Naive B cell (primary cell): ENCODE data around the gene HLA-F. TPM values are rescaled to one million over a fixed set of nuclear protein-coding genes. Genes with fewer than 3 reads are reported as not detected.

Experiments used
- ATAC-seq, 2 donors: fragments of 150-1000 bp; cut with Tn5 transposase; 2 replicates each; pipeline ENCODE4 v1.10.0; 2021; ENCODE audit warnings: low read depth in 2 of 2, mild to moderate bottlenecking in 2 of 2, moderate library complexity in 2 of 2
- DNase-seq: peaks from one replicate; pipeline ENCODE4 v3.0.0; 2022
- H3K27ac Mint-ChIP-seq, 6 donors: one replicate each; pipeline ENCODE4 v1.8.0; 2020 to 2022; ENCODE audit warnings: mild to moderate bottlenecking in 6 of 6, mixed read lengths in 6 of 6, moderate library complexity in 5 of 6, inconsistent platforms in 2 of 6
- H3K27me3 Mint-ChIP-seq, 3 donors: one replicate each; pipeline ENCODE4 v1.8.0; 2021 to 2022; ENCODE audit warnings: mixed read lengths in 3 of 3, mild to moderate bottlenecking in 1 of 3
- H3K36me3 Mint-ChIP-seq, 2 donors: one replicate each; pipeline ENCODE4 v1.8.0; 2020 to 2022; ENCODE audit warnings: mixed read lengths in 2 of 2, inconsistent platforms in 1 of 2, mild to moderate bottlenecking in 1 of 2
- H3K4me1 Mint-ChIP-seq, 3 donors: one replicate each; pipeline ENCODE4 v1.8.0; 2020 to 2022; ENCODE audit warnings: mixed read lengths in 3 of 3, inconsistent platforms in 1 of 3, mild to moderate bottlenecking in 1 of 3, moderate library complexity in 1 of 3
- H3K4me3 Mint-ChIP-seq, 8 donors: one replicate each; pipeline ENCODE4 v1.8.0; 2020 to 2022; ENCODE audit warnings: mild to moderate bottlenecking in 8 of 8, mixed read lengths in 8 of 8, moderate library complexity in 8 of 8, inconsistent platforms in 2 of 8
- H3K9me3 Mint-ChIP-seq, 7 donors: one replicate each; pipeline ENCODE4 v1.8.0; 2020 to 2022; ENCODE audit warnings: mixed read lengths in 7 of 7, mild to moderate bottlenecking in 5 of 7, inconsistent platforms in 2 of 7, moderate library complexity in 1 of 7
- polyA plus RNA-seq, 6 donors: library from polyadenylated mRNA; unstranded; fragments of 300-500 nt; fragmentation: Illumina TruSeq; gene quantifications; one replicate each; pipeline ENCODE4 v1.2.3, GENCODE V29; 2021; ENCODE audit warnings: low read depth in 6 of 6

HLA-F gene
- polyA plus RNA-seq, 6 donors from 2014 or later = 212 to 354 (median 251) TPM

DNA sequence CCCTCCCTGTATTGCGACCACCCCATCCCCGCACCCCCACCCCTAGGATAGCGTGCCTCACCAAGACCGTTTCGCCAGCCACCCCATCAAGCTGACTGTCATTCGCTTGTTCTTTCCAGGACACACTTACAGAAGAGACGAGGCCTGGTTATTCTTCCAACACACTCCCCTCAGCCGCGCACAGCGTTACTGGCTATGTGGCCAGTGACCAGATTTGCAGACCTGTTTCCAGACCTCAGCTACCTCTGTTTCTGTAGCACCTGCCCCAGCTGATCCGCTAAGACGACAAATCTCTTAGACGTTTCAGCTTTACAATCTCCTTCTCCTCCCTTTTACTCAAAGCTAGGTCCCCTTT, 26.1 kb downstream of the HLA-F start:
- Mint-ChIP-seq H3K4me3 (peak overlapping the region; percentile 89 to 99 (median 96)), H3K27ac (peak overlapping the region in 4 of 6 donors; percentile 70 to 93 (median 80)), H3K27me3 (peaks cover 0 to 23% (median 0%) of the 10 kb centered on the region in 3 donors), H3K4me1 (peaks cover 42 to 60% (median 44%) of the 10 kb centered on the region in 3 donors), H3K36me3 (peaks cover 0 to 3% of the 10 kb centered on the region in 2 donors), H3K9me3 (no peaks in the 10 kb centered on the region)
- ATAC-seq (peak; percentile 0 to 3), DNase-seq (no peak)

DNA sequence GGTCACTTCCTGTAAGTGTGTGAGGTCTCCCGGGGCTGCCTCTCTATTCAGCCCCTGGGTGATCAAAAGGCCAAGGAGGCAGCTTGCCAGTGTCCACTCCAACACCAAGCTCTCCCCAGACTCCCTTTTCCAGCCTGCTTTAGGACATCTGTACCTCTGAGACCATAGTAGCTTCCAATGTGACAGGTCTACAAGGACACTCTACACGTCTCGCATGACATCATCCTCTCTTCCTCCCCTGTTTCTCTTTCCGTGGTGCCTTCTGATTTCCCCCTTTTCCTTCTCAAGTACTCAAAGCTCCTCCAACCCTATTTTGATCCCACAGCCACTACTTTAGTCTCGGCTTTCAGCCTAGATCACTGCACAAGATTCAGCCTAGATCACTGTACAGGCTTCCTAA, 26.4 kb downstream of the HLA-F start:
- peaks cover 0 to 23% (median 0%) of the 10 kb centered on the region in 3 donors for H3K27me3 Mint-ChIP-seq
- peaks cover 0 to 3% of the 10 kb centered on the region in 2 donors for H3K36me3 Mint-ChIP-seq
- H3K4me1 Mint-ChIP-seq = peaks cover 42 to 60% (median 44%) of the 10 kb centered on the region in 3 donors
- DNase-seq (no peak), ATAC-seq (no peak)
- H3K4me3 Mint-ChIP-seq = peak overlapping the region; percentile 89 to 99 (median 96)
- no peaks in the 10 kb centered on the region for H3K9me3 Mint-ChIP-seq
- peak overlapping the region in 4 of 6 donors; percentile 70 to 93 (median 80) for H3K27ac Mint-ChIP-seq

DNA sequence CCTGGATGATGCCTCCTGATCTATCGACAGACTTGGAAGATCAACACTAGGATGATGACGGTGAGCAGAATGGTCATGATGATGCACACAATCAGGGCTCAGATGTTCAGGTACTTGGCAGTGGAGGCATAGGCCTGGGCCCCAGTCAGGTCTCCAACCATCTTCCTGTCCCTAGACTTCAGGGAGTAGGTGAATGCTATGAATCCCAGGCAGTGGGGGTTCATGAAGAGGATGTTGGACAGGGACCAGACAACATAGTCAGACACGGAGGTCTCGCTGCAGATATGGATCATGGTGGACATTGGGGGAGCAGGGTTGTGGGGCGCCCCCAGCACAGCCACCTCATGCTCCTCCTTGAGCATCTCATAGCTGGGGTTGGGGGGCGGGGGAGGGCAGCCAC, 27.5 kb downstream of the HLA-F start:
- peak overlapping the region in 2 of 6 donors; percentile 38 to 67 for H3K27ac Mint-ChIP-seq
- peak overlapping the region in 5 of 8 donors; percentile 20 to 99 (median 48) for H3K4me3 Mint-ChIP-seq

DNA sequence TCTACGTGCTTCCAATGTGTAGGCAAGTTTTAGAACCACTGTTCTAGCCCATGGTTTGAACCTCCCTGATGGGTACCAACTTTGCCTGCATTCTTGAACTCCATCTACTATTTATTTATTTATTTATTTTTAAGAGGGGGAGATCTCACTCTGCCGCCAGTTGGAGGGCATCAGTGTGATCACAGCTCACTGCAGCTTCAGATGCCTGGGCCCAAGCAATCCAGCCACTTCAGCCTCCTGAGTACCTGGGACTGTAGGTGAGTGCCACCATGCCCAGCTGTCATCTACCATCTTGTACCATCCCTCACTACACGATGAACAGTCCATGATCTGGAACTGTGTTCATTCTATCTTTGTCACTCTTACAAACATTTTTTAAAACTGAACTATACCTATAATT, 28.2 kb downstream of the HLA-F start:
- DNase-seq (no peak), ATAC-seq (no peak)
- H3K4me1 Mint-ChIP-seq = peaks cover 38 to 54% (median 44%) of the 10 kb centered on the region in 3 donors
- H3K36me3 Mint-ChIP-seq = peaks cover 0 to 7% of the 10 kb centered on the region in 2 donors
- H3K27me3 Mint-ChIP-seq = peaks cover 0 to 24% (median 0%) of the 10 kb centered on the region in 3 donors
- H3K9me3 Mint-ChIP-seq = no peaks in the 10 kb centered on the region
- peak overlapping the region in 7 of 8 donors; percentile 87 to 99 (median 97) for H3K4me3 Mint-ChIP-seq
- peak overlapping the region in 3 of 6 donors; percentile 89 to 97 (median 97) for H3K27ac Mint-ChIP-seq

More for the DNA sequence above, 27.5 kb downstream of the HLA-F start:
- H3K4me1 Mint-ChIP-seq = peaks cover 38 to 61% (median 44%) of the 10 kb centered on the region in 3 donors
- H3K27me3 Mint-ChIP-seq = peaks cover 0 to 24% (median 0%) of the 10 kb centered on the region in 3 donors
- ATAC-seq = no peak
- DNase-seq = no peak
- H3K9me3 Mint-ChIP-seq = no peaks in the 10 kb centered on the region
- H3K36me3 Mint-ChIP-seq = peaks cover 3 to 7% of the 10 kb centered on the region in 2 donors

DNA sequence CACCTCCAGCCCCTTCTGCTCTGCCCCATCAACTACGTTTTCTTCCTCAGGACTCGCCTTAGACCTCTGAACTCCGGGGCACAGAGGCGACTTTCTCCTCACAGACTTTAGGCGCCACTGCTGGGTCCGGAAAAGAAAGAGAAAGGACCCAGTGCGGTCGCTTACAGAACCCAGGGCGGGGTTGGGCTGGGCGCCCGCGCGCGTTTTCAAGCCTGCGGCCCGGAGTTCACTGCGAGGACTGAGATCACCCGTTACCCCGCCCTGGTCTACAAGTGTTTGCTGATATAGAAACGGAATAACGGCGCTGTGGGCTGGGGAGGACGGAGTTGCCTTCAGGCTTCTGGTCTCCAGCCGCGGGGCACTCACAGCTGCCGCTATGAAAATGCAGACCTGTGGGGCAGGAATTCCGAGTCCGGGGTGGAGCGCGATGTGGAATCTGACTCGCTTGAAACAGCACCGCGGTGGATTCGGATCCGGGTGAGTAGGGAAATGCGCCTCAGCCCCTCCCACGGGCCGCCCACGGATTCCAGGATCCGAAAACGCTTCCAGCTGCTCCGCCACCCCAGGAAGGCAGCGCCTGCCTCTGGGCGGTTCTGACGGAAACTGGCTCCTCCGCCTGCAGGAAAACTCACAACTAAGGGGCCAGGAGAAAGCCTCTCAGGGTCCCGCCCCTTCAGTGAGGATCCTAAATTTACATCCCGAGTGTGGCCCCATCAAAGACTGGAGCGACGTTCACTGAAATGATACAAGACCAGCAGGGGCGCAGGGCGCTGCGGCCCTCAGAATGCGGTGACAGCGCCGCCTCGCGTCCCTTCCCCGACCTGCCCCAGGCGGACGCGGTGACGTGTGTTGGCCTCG, 29.4 kb downstream of the HLA-F start:
- H3K4me3 Mint-ChIP-seq = peak overlapping the region; percentile 87 to 99 (median 96)
- H3K9me3 Mint-ChIP-seq = no peaks in the 10 kb centered on the region
- H3K36me3 Mint-ChIP-seq = peaks cover 0 to 7% of the 10 kb centered on the region in 2 donors
- H3K27me3 Mint-ChIP-seq = peaks cover 0 to 27% (median 0%) of the 10 kb centered on the region in 3 donors
- ATAC-seq (peak; percentile 76 to 77), DNase-seq (peak; percentile 81)
- H3K4me1 Mint-ChIP-seq = peaks cover 29 to 45% (median 43%) of the 10 kb centered on the region in 3 donors
- peak overlapping the region in 5 of 6 donors; percentile 89 to 97 (median 93) for H3K27ac Mint-ChIP-seq

DNA sequence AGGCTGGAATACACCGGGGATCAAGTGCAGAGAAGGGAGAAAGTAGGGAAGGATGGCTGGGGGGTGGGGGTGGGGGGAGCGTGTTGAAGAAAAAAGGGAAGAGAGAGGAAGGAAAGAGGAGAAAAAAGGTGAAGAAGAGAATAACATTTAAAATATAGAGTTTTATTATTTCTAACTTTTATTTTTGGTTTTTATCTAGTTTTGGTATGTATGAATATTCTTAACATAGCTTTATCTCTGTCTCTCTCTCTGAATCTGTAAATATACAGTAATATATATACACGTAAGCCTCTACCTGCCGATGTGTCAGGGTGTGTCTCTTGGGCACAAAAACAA, 30.0 kb downstream of the HLA-F start:
- DNase-seq (no peak), ATAC-seq (no peak)
- Mint-ChIP-seq H3K36me3 (peaks cover 0 to 7% of the 10 kb centered on the region in 2 donors), H3K4me1 (peaks cover 23 to 39% (median 37%) of the 10 kb centered on the region in 3 donors), H3K27me3 (peaks cover 0 to 26% (median 0%) of the 10 kb centered on the region in 3 donors), H3K4me3 (peak overlapping the region; percentile 87 to 99 (median 96)), H3K27ac (peak overlapping the region in 5 of 6 donors; percentile 20 to 97 (median 93)), H3K9me3 (no peaks in the 10 kb centered on the region)

DNA sequence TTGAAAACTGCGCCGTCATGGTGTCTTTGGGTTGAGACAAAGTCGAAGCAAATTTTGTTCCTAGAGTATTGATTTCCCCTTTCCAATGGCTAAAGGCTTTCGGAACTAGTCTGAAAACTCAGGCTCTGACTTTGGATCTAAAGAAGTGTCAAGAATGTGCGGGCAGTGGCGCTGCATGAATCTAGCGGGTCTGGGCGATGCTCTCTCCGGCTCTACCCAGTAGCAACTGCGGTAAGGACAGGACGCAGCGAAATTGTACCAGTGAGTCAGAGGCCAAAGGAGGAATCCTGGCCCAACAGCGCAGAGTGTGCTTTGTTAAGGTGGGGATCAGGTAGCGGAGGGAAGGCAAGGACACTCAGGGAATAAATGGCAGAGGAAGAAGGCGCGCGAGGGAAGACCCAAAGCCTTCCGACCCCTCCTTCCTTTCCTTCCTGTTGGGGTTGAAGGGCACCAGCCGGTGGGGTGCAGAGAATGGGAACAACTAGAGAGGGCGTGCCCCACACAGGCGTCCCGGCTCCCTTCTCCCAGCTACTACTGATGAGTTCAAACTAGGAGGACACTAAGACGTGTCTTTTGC, 32.1 kb downstream of the HLA-F start:
- Mint-ChIP-seq H3K4me1 (peaks cover 9 to 30% (median 23%) of the 10 kb centered on the region in 3 donors), H3K4me3 (peak overlapping the region in 1 of 8 donors; percentile 5), H3K27ac (no peak overlapping the region), H3K27me3 (peaks cover 0 to 41% (median 0%) of the 10 kb centered on the region in 3 donors), H3K36me3 (peaks cover 0 to 7% of the 10 kb centered on the region in 2 donors), H3K9me3 (no peaks in the 10 kb centered on the region)
- DNase-seq (no peak), ATAC-seq (no peak)

DNA sequence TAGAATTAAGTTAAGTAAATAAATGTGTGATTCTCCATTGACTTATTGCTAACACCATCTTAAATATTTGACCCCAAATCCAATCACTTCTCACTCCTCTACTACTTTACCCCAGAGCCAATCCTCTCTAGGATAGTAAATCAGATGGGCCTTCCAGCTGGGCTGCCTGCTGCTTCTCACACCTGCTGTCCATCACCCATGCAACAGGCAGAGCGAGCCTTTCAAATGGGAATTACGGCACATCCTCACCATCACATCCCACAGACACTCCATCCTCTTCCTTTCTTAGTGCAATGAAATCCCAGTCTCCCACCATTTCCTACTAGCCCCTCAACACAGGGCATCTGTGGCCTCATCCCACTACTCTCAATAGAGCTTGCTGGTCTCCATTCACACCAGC, 34.0 kb downstream of the HLA-F start:
- no peak for DNase-seq
- peak overlapping the region in 1 of 8 donors; percentile 46 for H3K4me3 Mint-ChIP-seq
- ATAC-seq = no peak
- peaks cover 0 to 7% of the 10 kb centered on the region in 2 donors for H3K36me3 Mint-ChIP-seq
- peaks cover 0 to 41% (median 0%) of the 10 kb centered on the region in 3 donors for H3K27me3 Mint-ChIP-seq
- H3K4me1 Mint-ChIP-seq = peaks cover 7 to 21% (median 15%) of the 10 kb centered on the region in 3 donors
- H3K27ac Mint-ChIP-seq = peak overlapping the region in 2 of 6 donors; percentile 2 to 69
- H3K9me3 Mint-ChIP-seq = no peaks in the 10 kb centered on the region

DNA sequence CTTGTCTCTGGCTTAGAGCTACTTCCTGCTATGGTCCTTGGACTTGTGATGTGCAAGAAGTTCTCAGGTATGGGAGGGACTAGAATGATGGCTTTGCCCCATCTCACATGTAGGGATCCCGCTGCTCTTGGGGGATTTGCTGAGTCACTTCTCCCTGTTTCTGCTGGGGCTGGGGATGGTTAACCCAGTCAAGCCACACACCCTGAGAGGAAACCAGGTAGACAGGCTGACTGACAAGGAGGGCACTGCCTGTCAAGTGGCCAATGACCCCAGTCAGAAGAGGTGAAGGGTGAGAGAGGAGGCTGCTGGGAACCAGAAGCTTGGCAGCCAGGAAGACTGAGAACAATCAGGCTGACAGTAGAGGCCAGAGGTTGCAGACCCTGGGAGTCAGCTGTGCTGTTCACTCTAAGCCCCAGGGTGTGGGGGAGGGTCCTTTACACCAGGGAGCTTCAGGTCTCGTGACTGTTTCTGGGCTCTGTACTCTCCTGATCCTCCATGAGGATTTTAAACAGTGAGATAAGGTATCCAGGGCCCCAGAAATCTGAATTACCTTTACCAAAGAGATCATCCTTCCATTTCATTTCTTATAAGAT, 34.6 kb downstream of the HLA-F start:
- DNase-seq (no peak), ATAC-seq (no peak)
- Mint-ChIP-seq H3K27ac (peak overlapping the region in 1 of 6 donors; percentile 2), H3K4me3 (peak overlapping the region in 1 of 8 donors; percentile 46), H3K4me1 (peaks cover 4 to 18% (median 12%) of the 10 kb centered on the region in 3 donors), H3K36me3 (peaks cover 0 to 7% of the 10 kb centered on the region in 2 donors), H3K27me3 (peaks cover 0 to 41% (median 0%) of the 10 kb centered on the region in 3 donors), H3K9me3 (no peaks in the 10 kb centered on the region)

DNA sequence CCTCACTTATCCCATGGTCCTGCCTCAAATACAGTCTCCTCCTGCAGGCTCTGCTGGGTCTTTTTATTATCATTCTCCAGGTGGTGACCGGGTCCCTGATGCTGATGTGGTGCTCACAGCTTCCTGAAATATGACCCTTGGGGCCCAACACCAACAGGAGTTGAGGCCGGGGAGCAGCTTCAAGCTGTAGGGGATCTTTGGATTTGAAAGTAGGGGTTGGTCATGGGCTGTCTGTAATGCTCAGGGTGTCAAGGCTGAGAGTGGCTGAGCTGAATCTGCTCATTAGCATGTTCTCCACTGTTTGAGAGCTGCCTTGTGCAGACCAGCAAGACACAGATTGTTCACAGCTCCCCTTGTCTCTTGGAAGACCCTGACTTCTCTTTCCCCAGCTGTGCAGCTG, 35.5 kb downstream of the HLA-F start:
- no peak for ATAC-seq
- Mint-ChIP-seq H3K36me3 (peaks cover 0 to 7% of the 10 kb centered on the region in 2 donors), H3K27ac (peak overlapping the region in 1 of 6 donors; percentile 30), H3K9me3 (no peaks in the 10 kb centered on the region), H3K4me1 (peaks cover 0 to 11% (median 6%) of the 10 kb centered on the region in 3 donors), H3K4me3 (no peak overlapping the region), H3K27me3 (peaks cover 0 to 35% (median 0%) of the 10 kb centered on the region in 3 donors)
- DNase-seq = no peak

DNA sequence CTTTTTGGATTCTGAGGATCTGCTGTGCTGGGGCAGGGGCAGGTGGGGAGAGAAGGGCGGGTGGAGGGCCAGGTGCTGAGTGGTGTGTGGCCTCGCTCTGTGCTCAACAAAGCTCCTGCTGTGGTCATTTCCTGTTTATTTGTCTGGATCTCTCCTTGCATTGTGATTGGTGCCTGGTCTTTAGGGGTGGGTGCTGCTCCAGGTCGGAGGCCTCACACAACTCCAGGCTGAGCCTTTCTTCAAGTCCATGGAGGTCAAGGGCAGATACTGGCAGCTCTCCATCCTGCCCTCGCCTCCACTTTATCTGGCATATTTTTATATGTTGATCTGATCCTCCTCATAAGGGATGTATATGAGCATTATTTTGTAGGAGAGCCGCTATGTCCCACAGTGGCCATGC, 36.2 kb downstream of the HLA-F start:
- H3K36me3 Mint-ChIP-seq = peaks cover 0 to 7% of the 10 kb centered on the region in 2 donors
- H3K27ac Mint-ChIP-seq = peak overlapping the region in 2 of 6 donors; percentile 52 to 68
- DNase-seq = no peak
- peak overlapping the region in 1 of 8 donors; percentile 57 for H3K4me3 Mint-ChIP-seq
- peaks cover 0 to 11% (median 6%) of the 10 kb centered on the region in 3 donors for H3K4me1 Mint-ChIP-seq
- H3K27me3 Mint-ChIP-seq = peaks cover 0 to 38% (median 0%) of the 10 kb centered on the region in 3 donors
- H3K9me3 Mint-ChIP-seq = no peaks in the 10 kb centered on the region
- no peak for ATAC-seq

DNA sequence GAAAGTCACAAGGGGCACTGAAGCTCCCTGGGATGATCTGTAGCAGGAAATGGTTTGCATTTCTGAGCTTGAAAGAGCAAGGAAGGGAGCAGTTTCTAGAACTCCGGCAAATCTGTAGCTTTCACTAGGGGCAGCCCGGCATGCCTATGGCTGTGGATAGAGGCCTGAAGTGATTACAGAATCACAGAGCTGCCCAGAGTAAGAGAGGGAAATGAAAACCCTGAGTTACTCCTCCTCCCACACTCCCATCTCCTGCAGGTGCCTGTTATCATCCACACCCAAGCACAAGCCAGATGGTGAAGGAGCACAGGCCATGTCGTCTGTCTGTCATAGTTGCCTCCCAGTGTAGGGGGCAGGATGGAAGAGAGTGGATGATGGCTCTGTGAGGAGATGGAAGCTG, 37.1 kb downstream of the HLA-F start:
- Mint-ChIP-seq H3K9me3 (no peaks in the 10 kb centered on the region), H3K4me3 (no peak overlapping the region), H3K4me1 (peaks cover 0 to 11% (median 3%) of the 10 kb centered on the region in 3 donors), H3K27ac (no peak overlapping the region), H3K27me3 (peaks cover 0 to 37% (median under 1%) of the 10 kb centered on the region in 3 donors), H3K36me3 (peaks cover 0 to 3% of the 10 kb centered on the region in 2 donors)
- ATAC-seq = no peak
- no peak for DNase-seq

DNA sequence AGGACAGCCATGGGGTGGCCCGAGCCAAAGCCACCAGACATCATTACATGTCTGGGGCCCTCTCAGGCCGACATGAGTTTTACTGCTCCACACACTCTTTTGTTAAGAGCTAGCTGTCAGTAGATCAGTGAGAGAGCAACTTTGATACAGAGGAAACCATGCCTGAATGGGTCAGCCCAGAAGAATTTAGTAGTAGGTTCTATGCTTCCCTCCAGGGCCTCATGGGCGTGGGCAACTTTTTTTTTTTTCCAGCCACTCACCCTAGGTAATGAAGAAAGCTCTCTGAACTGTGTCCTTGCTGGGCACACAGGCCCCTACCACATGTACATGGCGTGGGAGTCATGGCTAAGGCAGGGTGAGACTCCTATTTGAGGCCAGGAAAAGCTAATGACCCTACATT, 38.8 kb downstream of the HLA-F start:
- Mint-ChIP-seq H3K9me3 (no peaks in the 10 kb centered on the region), H3K4me3 (no peak overlapping the region), H3K27me3 (peaks cover 0 to 40% (median 8%) of the 10 kb centered on the region in 3 donors), H3K4me1 (peaks cover 0 to 11% (median 0%) of the 10 kb centered on the region in 3 donors), H3K27ac (no peak overlapping the region), H3K36me3 (no peaks in the 10 kb centered on the region)
- ATAC-seq (no peak), DNase-seq (no peak)
